Aortic smooth muscle cell (primary cell): ENCODE data around the gene ODAD4. TPM values are rescaled to one million over a fixed set of nuclear protein-coding genes. Genes with fewer than 3 reads are reported as not detected.

Source experiments
- total RNA-seq: library from RNA; depleted of rRNA; stranded (reverse); fragments of >200 nt; gene quantifications from 2 replicates; pipeline ENCODE4 v1.2.3, GENCODE V29; 2014

ODAD4 gene, protein sequence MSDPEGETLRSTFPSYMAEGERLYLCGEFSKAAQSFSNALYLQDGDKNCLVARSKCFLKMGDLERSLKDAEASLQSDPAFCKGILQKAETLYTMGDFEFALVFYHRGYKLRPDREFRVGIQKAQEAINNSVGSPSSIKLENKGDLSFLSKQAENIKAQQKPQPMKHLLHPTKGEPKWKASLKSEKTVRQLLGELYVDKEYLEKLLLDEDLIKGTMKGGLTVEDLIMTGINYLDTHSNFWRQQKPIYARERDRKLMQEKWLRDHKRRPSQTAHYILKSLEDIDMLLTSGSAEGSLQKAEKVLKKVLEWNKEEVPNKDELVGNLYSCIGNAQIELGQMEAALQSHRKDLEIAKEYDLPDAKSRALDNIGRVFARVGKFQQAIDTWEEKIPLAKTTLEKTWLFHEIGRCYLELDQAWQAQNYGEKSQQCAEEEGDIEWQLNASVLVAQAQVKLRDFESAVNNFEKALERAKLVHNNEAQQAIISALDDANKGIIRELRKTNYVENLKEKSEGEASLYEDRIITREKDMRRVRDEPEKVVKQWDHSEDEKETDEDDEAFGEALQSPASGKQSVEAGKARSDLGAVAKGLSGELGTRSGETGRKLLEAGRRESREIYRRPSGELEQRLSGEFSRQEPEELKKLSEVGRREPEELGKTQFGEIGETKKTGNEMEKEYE
- total RNA-seq, result 0.79 and 0.93 TPM in 2 replicates

DNA sequence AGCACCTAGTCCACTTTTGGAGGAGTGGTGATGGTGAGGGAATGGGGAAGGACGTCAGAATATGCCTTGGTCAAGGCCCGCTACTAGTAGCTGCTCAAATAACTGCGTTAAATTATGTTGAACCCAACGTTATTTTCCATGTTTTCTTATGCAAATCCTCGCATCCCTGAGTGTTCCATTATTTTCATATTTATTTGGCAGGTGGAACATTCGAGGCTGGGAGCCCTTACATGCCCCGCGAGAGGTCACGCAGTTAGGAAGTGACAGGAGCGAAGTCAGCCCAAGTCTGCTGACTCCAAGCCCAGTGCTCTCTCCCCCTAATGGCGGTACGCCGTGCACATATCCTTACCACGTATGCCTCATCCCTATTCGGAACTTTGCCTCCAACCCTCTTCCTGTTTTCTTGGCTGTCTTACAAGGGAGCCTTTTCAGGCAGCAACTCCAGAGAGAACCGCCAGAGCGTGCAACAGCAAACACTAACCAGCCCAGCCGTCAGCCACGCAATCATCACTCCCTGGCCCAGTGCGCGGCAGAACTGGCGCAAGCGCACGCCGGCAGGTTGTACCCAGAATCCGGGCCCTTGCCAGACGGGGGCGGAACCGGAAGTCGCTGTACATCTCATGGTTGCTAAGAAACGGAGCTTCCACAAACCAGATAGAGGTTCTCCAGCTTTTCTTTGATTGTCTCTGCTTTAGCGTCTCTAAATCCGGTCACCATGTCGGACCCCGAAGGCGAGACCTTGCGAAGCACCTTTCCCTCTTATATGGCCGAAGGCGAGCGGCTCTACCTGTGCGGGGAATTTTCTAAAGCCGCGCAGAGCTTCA, at the start of gene ODAD4:
TSS of gene ODAD4 (plus strand) at position 609 of the 824 bp plus-strand sequence. CDS start at position 716, 107 bp downstream.

DNA sequence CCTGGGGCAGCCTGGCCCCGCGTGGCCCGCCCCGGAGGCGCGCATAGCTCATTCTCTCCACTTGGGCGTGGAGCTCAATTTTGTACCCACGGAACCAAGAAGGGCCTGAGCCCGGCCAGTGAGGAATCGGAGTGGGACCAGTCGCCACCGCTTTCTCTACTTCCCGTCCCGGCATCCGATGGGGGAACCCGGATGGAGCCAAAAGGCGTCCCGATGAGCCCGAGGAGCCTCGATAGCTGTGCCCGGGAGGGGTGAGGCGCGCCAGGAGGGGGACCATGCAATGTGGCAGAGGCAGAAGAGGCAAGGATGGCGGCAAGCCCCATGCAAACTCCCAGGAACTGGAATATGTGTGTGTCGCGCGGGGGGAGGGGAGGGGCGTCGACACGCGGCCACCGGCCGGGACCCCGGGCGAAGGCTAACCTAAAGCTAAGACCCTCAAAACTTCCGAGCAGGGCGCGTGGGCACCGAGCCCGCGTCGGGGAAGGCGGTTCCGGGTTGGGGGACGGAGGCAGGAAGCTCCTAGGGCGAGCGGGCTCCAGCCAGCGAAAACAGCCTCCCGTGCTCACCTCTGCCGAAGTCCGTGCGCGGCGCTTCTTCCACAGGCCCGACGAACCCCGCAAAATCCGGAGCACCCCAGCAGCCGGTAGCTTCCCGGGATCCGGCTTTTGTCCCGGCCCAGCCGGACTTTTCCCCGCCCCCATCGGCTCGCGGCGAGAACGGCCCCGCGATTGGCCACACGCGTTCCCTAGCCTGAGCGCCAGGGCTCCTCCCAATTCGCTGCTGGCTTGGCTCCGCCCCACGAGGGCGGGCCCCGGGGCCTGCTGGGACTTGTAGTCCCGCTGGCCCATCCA, 11.9 kb upstream of the ODAD4 start, which contains the start of gene ACLY:
TSS of gene ACLY (minus strand) at position 638 of the 851 bp plus-strand sequence. CDS start 5,078 bp downstream, outside the sequence.

DNA sequence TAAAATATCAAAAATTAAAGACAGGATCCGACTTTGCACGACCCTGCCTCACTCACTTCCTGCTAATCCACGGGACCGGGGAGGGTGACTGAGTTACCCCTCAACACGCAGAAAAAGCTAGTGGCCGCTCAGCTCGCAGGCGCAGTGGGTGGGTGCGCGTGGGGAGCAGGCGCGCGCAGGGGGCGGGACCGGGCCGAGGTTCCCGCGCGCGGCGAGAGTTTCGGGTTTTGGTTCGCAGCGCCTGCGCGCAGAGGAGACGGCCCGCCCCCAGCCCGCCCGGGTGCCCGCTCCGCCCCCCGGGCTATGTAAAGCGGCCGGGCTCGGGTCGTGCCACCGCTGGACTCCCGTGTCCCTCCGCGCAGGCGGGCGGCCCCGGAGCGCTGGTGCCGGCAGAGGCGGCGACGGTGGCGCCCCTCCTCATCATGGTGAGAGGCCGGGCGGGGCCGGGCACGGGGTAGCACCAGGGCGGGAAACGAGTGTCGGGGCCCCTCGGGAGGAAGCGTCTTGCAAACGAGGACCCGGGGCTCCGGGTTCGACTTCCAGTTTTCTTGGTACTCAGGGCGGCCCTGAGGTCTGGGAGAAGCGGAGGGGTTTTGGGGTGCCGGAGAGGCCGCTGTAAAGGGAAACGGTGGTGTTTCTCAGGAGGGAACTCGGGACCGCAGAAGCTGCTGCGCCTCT, 36.2 kb downstream of the ODAD4 start, which contains the start of gene CNP:
TSS of gene CNP (plus strand) at position 333 of the 678 bp plus-strand sequence. CDS start at position 423, 90 bp downstream.

Other genes with a start within 250 kb of the ODAD4 start
- 73.1 and 112 TPM in 2 replicates for gene EIF1, start 241.7 kb upstream of the ODAD4 start, total RNA-seq
- not detected in 2 replicates for gene GAST, start 218.3 kb upstream of the ODAD4 start, total RNA-seq
- gene HAP1, start 196.0 kb upstream of the ODAD4 start, total RNA-seq, result not detected in 2 replicates
- 22.9 and 25.7 TPM in 2 replicates for gene JUP, start 143.9 kb upstream of the ODAD4 start, total RNA-seq
- gene P3H4, start 118.7 kb upstream of the ODAD4 start, total RNA-seq, result 77.1 and 77.5 TPM in 2 replicates
- 354 and 420 TPM in 2 replicates for gene FKBP10, start 117.6 kb upstream of the ODAD4 start, total RNA-seq
- 64.6 and 70.0 TPM in 2 replicates for gene NT5C3B, start 94.4 kb upstream of the ODAD4 start, total RNA-seq
- gene KLHL10, start 92.8 kb upstream of the ODAD4 start, total RNA-seq, result 0.13 TPM in 1 of 2 replicates, not detected in the other
- 25.4 and 28.8 TPM in 2 replicates for gene KLHL11, start 65.2 kb upstream of the ODAD4 start, total RNA-seq
- 180 and 194 TPM in 2 replicates for gene ACLY, start 11.7 kb upstream of the ODAD4 start, total RNA-seq
- gene CNP, start 36.2 kb downstream of the ODAD4 start, total RNA-seq, result 49.6 and 50.6 TPM in 2 replicates
- gene DNAJC7, start 86.8 kb downstream of the ODAD4 start, total RNA-seq, result 80.0 and 88.9 TPM in 2 replicates
- gene NKIRAS2, start 89.5 kb downstream of the ODAD4 start, total RNA-seq, result 22.1 and 25.8 TPM in 2 replicates
- gene C17orf113, start 120.0 kb downstream of the ODAD4 start, total RNA-seq, result 0.19 and 0.26 TPM in 2 replicates
- gene ZNF385C, start 167.9 kb downstream of the ODAD4 start, total RNA-seq, result not detected in 2 replicates
- 10.3 and 14.6 TPM in 2 replicates for gene DHX58, start 182.1 kb downstream of the ODAD4 start, total RNA-seq
- 4.7 and 5.8 TPM in 2 replicates for gene KAT2A, start 190.8 kb downstream of the ODAD4 start, total RNA-seq
- gene HSPB9, start 192.2 kb downstream of the ODAD4 start, total RNA-seq, result not detected in 2 replicates
- 70.9 and 84.6 TPM in 2 replicates for gene RAB5C, start 224.4 kb downstream of the ODAD4 start, total RNA-seq